ENCODE measurements around the gene GSAP.
"Not testable (repeated sequence)": the region's sequence is repeated elsewhere in the genome, so short reads cannot be mapped to it uniquely, and the experiment has no call there.

GSAP gene

GRCh38 chr7:77367976-77368375 is 48.2 kb downstream of the GSAP start:
- H3K4me3 ChIP-seq (ENCODE audit: low read depth, low read length): no peak overlapping the region

- H3K4me3 ChIP-seq (ENCODE audit: low read depth, low read length): no peak overlapping the region
Observed at GRCh38 chr7:77362905-77363304, 53.2 kb downstream of the GSAP start.

GRCh38 chr7:77360969-77361368 is 55.2 kb downstream of the GSAP start:
- H3K4me3 ChIP-seq (ENCODE audit: low read depth, low read length): no peak overlapping the region

GRCh38 chr7:77360104-77360503 is 56.0 kb downstream of the GSAP start:
- H3K4me3 ChIP-seq (ENCODE audit: low read depth, low read length): no peak overlapping the region

- H3K4me3 ChIP-seq (ENCODE audit: low read depth, low read length): no peak overlapping the region
Observed at GRCh38 chr7:77359599-77359998, 56.5 kb downstream of the GSAP start.

- H3K4me3 ChIP-seq (ENCODE audit: low read depth, low read length): no peak overlapping the region
Observed at GRCh38 chr7:77354914-77355313, 61.2 kb downstream of the GSAP start.

GRCh38 chr7:77354484-77354883 is 61.7 kb downstream of the GSAP start:
- H3K4me3 ChIP-seq (ENCODE audit: low read depth, low read length): no peak overlapping the region

GRCh38 chr7:77353911-77354310 is 62.2 kb downstream of the GSAP start:
- no peak overlapping the region for H3K4me3 ChIP-seq (ENCODE audit: low read depth, low read length)

GRCh38 chr7:77353407-77353721 is 62.8 kb downstream of the GSAP start:
- no peak overlapping the region for H3K4me3 ChIP-seq (ENCODE audit: low read depth, low read length)

GRCh38 chr7:77352665-77353406 is 63.3 kb downstream of the GSAP start:
- no peak overlapping the region for H3K4me3 ChIP-seq (ENCODE audit: low read depth, low read length)

GRCh38 chr7:77351539-77352004 is 64.6 kb downstream of the GSAP start:
- H3K4me3 ChIP-seq (ENCODE audit: low read depth, low read length): no peak overlapping the region

- H3K4me3 ChIP-seq (ENCODE audit: low read depth, low read length): no peak overlapping the region
Observed at GRCh38 chr7:77349141-77349540, 67.0 kb downstream of the GSAP start.

GRCh38 chr7:77348371-77348813 is 67.8 kb downstream of the GSAP start:
- H3K4me3 ChIP-seq (ENCODE audit: low read depth, low read length): no peak overlapping the region

- no peak overlapping the region for H3K4me3 ChIP-seq (ENCODE audit: low read depth, low read length)
Observed at GRCh38 chr7:77346441-77346840, 69.7 kb downstream of the GSAP start.

- H3K4me3 ChIP-seq (ENCODE audit: low read depth, low read length): not testable (repeated sequence)
Observed at GRCh38 chr7:77345426-77345825, 70.7 kb downstream of the GSAP start.

- no peak overlapping the region for H3K4me3 ChIP-seq (ENCODE audit: low read depth, low read length)
Observed at GRCh38 chr7:77339726-77340125, 76.4 kb downstream of the GSAP start.

- no peak overlapping the region for H3K4me3 ChIP-seq (ENCODE audit: low read depth, low read length)
Observed at GRCh38 chr7:77338883-77339629, 77.1 kb downstream of the GSAP start.

- H3K4me3 ChIP-seq (ENCODE audit: low read depth, low read length): no peak overlapping the region
Observed at GRCh38 chr7:77338260-77338659, 77.9 kb downstream of the GSAP start.

- no peak overlapping the region for H3K4me3 ChIP-seq (ENCODE audit: low read depth, low read length)
Observed at GRCh38 chr7:77337456-77337990, 78.6 kb downstream of the GSAP start.

GRCh38 chr7:77335581-77335980 is 80.6 kb downstream of the GSAP start:
- no peak overlapping the region for H3K4me3 ChIP-seq (ENCODE audit: low read depth, low read length)

- H3K4me3 ChIP-seq (ENCODE audit: low read depth, low read length): not testable (repeated sequence)
Observed at GRCh38 chr7:77334039-77334438, 82.1 kb downstream of the GSAP start.
